Kidney glomerular epithelial cell (primary cell): Measurements from ENCODE around the gene ZMYND11.
A peak's percentile ranks its signal among the peaks of the same experiment; 100 is the strongest.
"Not testable (repeated sequence)": the region's sequence is repeated elsewhere in the genome, so short reads cannot be mapped to it uniquely, and the experiment has no call there.

ENCODE experiments used
- DNase-seq: peaks from one replicate; lab custom pipeline; 2025; lab: John Stamatoyannopoulos, UW

ZMYND11 gene

DNA sequence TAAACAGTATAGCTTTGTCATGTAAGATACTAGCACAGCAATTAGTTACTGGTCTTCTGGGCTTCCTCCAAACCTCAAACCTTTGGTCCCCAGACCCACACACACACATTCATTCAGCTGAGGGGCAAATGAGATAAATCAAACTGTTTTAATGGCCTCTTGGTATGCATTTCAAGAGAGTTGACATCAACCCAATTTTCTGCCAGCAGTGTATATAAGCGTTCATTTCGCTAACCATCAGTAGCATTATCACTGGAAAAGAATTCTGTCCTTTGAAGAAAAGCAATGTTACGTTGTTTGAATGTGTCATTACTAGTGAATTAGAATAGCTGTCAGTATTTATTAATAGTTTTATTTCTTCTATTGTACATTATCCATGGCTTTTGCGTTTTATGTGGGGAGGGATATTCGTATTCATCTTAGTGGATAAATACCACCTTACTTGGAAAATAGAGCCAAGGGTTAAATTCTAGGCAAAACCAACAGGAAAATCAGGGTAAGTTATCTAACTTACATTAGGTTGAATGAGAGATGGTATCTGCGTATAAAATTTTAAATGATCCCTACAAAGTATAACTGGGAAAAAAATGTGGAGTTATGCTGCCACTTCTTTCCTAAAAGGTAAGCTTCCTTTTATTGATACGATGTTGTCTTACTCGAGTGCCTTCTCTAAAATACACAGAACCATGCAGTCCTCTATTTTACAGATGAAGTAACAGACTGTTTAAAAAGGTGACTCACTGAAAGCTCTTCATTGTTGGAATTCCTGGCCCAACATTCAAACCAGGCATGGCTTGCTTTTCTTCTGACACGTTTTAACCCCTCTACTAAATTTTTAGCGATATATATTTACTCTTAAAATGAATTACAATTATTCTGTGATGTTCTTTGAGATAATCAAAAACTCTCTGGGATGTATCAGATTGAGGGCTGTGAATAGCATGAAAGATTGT, 2.0 kb upstream of the ZMYND11 start:
- peak; percentile 81 for DNase-seq

DNA sequence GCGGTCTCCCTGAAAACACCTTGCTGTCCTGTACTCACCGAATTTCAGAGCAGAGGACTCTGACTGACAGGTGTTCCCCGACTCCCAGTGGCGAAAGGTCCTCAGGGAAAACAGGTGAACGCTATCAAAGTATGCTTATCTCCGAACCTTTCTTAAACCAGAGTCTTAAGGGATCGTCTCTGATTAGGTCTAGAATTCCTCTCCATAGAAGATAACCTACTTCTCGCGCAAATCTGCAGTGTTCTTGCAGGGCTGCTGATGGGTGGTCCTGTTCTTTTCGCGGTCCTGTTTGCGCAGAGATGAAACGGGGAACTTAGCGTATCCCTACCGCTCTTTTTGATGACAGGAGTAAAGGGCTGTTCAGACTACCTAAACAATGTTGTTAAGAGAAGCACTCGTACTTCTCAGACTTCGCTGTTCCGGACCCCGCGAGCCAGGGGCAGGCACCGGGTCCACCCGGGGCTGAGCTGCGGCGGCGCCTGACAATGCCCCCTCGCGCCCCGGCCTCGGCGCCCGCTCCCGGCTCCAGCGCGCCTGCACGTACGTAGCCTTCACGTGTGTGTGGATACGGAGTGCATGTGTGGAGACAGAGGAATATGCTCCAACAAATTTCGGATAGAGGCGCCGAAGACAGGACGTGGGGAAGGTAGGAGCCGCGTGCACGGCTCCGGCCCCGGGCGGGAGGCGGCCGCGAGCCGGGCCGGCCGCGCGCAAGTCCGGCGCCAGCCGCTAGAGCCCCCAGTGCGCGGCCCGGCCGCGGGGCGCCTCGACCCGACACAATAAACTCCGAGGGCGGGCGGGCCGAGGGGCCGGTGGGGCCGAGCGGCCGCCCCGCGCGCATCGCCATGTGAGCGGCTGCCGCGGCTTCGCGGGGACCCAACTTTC, 766 bp upstream of the ZMYND11 start:
- no peak for DNase-seq

DNA sequence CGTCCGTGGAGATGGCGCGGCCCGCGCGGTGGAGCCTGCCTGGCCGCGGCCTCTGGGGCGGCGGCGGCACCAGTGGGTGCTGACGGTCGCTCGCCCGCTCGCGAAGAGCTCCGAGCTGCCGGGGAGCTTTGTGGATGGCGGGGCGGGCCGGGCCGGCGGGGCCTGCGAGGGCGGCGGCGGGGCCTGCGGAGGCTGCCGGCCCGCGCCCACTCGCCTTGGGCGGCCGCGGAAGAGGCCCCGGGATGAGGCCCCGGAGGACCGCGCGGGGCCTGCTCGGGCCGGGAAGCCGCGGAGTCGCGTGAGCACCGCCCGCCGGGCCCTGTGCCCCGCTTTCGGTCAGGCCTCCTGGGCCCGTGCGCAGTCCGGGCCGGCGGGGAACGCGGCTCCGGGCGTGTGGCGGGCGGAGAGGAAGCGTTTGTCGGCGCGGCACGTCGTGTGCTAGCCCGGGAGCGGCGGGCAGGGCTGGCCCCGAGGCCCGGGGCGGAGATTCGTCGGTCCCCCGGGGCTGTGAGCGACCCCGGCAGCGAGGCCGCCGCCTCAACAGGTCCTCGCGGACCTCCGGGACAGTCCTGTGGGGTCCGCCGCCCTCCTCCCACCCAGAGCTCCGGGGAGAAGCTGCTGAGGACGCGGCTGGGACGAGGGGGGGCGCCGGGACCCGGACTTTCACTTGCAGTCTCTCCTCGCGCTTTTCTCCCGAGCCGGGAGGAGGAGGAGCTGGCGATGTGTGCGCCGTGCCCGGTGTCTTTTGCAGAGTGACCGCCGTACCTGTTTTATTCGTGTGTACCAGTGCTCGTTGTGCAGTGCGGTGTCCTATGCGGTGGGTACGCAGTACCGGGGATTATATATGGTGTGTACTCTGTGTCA, 578 bp downstream of the ZMYND11 start:
- DNase-seq = no peak

DNA sequence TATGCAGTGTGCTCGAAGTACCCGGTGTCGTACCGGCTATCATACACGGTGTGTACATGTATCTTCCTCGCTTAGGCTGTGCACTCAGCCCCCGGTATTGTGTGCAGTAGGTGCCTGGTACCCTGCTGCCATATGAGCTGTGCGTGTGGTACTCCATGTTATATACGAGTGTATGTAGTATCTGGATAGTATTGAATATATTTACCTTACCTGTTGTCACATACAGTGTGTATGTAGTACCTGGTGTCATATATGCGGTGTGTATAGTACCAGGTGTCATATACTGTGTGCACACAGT, 1.2 kb downstream of the ZMYND11 start:
- no peak for DNase-seq

DNA sequence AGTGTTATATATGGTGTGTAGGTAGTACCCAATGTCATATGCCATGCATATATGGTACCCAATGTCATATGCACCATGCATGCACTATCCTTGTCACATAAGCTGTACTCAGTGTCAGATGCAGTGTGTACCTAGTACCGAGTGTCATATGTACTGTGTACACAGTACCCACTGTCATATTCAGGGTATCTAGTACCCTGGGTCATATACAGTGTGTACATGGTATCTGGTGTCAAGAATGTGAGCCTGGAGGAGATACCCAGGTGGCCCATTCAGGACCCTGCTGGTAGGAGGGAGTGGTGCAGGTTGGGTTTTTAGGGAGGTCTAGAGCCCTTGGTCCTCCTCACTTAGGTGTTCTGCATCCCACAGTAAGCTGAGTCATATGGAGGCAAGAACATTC, 1.8 kb downstream of the ZMYND11 start:
- no peak for DNase-seq

DNA sequence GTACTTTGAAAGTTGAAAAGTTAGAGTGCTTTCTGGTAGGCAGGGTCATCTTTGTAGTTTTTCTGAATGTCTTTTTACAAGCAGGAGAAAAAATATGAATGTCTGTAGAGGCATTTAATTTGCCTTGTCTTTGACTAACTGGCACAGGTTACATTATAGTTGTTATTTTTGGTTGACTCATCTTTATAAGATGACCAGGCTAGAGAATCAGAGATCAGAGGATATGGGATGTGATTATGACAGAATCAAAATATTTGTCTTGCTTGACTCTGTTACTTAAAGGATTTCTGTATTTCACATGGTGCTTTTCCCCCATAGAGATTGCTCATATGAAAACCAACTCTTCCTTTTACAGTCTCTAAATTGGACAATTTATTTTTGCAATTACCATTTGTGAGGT, 2.4 kb downstream of the ZMYND11 start:
- DNase-seq = peak; percentile 58

DNA sequence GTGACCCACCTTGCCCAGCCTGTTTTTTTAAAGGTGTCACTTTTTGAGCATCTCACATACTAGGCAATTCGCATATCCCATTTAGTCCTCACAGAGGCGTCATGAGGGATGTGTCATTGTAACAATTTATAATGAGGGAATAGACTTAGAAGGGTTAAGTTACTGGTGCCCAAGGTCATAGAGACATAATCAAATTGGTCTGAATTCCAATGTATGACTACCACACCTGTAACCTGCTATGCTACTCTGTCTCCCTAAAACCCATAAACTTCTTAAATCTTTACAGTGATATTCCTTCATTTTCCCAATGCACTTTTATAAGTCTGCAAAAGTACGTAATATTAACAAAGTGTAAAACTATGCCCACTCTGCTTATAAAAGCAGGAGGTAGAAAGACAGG, 7.1 kb downstream of the ZMYND11 start:
- DNase-seq = no peak

DNA sequence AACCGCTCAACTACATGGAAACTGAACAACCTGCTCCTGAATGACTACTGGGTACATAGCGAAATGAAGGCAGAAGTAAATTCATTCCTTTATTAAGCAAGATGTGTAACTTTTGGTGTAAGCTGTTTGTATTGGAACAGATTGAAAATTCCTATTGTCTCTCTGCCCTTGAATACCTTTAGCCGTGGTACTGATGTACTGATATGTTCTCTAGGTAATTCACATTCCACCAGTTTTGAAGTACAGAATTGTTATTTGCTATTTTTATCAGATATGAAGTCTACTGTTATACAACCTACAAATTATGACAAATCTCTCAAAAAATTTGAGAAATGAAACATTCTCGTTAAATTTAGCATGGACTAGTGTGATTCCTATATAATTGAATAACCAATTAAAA, 17.7 kb downstream of the ZMYND11 start:
- no peak for DNase-seq

DNA sequence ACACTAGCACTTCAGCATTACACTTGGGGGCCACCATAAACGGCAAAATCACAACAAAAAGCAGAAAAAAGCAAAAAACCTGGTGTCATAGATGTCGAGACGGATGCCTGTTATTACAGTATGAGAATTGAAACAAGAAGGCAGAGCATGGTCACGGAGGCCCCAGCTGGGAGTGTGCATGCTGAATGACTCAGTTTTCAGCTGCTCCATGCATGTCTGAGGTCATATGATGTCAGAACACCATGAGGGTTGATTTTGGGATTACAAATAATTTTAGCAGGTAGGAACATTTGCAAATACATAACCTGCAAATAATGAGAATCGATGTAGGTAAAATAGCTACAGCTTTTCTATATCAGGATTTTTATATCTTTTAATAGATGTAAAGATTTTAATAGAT, 19.1 kb downstream of the ZMYND11 start:
- no peak for DNase-seq

DNA sequence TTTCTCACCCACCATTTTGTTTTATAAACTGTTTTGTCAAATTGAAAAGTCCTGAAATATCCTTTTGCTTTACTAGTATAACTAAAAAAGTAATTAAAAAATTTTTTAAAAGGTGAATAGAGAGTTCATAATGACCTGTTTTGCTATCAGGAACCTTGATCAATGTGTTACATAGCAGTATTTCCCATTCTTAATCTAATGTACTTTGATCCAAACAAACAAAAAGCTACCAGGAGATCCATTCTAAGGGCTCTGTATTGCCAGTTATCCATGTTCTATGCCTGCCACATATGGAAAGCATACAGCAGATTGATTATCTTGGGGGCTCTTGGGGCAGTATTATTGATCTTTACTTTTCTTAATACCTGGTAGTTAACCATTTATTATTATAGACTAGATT, 32.1 kb downstream of the ZMYND11 start:
- DNase-seq = no peak

DNA sequence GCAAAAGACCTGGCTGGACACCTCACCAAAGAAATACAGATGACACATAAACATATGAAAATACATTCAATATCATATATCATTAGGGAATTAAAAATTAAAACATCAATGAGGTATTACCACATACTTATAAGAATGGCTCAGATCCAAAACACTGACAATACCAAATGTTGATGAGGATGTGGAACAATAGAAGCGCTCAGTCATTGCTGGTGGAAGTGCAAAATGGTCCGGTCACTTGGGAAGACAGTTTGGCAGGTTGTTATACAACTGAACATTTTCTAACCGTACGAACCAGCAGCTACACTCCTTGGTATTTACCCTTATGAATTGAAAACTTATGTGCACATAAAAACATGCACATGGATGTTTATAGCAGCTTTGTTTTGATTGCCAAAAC, 38.5 kb downstream of the ZMYND11 start:
- no peak for DNase-seq

DNA sequence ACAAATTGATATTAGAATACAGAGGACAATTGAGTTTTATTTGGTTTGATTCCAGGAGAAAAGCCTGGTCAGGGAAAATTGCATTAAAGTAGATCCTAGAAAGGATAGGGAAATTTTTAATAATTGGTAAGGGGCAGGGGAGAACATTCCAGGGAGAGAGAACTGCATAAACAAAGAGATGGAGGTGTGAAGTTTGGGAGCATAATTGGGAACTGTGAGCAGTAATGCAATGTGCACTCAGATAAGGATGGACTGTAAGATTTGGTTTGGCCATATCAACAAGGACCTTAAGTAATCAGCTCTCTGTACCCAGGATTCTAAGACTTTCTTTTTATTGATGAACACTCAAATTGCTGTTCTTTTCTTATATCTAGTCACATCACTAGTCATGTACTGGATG, 41.4 kb downstream of the ZMYND11 start:
- DNase-seq = no peak

DNA sequence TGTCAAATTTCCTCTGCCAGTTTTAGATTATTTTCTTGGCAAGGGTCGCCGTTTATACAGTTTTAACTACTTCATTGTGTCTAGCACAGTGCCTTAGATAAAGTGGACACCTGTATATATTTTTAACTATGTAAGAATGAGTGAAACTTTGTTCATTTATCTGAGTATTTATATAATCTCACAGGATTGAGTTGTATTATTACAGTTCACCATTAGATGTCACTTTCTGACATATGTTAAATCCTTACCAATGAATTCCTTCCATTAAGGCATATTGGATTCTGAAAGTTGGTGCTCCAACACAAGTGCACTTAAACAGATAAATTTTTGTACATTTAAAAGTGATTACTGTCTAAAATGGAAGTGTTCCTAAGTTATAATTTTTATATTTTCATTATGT, 43.0 kb downstream of the ZMYND11 start:
- no peak for DNase-seq

DNA sequence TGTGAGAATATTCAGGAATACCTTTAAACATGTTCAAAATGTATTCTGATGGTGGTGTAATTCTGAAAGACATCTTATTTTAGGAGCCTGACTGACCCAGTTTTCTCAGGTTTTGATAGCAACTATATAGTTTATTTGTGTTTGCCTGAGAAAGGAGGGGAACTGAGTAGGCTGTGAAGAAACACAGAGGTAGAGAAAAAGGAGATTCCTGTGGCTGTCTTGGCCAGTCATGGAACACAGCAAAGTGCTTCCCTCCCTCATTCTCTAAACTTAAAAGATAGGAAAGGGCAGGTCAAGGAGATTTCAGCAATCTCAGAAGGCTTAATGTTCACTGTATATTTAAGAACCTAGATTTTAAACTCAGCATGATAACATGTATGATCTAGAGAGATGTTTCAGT, 43.5 kb downstream of the ZMYND11 start:
- no peak for DNase-seq

DNA sequence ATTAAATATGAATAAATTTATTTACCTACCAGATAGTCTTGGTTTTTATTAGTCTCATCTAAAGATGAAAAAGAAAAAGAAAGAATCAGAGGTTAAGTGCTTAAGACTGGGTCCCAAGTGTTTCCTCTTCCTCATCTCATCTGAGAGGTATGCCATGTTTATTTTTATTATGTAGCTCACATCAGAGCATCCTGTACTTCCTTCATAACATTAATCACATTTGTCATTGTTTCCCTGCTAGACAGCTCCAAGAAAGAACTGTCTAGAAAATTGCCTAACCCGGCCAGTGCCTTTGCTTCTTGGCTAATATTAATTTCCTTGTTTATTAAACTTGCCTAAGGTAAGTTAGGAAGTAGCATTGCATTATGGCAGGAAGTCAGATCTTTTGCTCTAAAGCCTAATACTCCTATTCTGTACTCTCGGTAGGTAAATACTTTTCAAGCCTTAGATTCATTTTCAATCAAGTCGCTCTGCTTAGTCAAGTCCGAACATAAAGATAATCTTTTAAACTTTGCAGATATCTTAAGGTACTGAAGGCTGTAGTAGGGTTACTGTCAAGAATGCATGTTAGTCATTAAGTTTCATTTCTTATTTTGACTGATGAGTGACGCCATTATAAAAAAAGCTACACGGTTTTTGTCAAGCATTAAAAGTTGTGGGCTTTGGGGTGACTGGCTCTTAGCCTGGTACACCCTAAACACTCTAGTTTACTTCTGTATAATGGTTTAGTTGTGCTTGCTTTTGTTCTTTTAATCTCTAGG, 47.4 kb downstream of the ZMYND11 start:
- peak; percentile 34 for DNase-seq

DNA sequence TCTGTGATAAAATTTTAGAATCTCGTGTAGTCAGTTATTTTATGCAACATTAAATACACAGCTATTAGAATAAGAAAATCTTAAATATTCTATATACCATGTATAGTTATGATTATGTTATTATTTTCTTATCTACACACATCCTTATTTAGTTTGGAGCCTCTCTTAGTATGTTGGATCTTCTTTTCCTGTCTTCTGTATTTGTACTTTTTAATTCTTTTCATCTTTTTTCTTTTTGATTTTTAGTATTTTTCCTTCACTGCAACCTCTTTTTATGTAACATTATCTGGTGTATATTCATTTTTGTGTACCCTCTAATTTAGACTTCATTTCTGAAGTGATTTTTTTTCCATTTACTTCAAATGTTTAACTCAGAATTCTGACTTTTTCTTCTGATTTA, 48.9 kb downstream of the ZMYND11 start:
- DNase-seq = no peak

DNA sequence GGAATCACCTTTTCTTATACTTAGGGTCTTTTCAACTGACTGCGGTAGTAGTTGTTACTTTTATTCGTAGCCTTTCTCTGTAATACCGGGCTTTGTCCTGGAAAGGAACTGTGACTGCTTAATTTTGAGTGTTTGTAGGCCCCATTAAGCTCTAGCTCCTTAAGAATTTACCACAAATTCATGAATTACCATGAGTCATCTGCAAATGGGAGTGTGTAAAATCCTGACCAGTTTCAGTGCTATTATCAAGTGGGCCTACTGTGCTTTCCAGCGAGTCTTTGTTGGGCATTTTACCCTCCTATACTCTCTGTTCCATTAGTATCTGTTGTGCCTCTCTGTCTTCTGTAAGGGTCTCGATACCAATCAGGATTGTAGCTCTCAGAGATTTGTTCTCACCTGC, 49.7 kb downstream of the ZMYND11 start:
- no peak for DNase-seq

DNA sequence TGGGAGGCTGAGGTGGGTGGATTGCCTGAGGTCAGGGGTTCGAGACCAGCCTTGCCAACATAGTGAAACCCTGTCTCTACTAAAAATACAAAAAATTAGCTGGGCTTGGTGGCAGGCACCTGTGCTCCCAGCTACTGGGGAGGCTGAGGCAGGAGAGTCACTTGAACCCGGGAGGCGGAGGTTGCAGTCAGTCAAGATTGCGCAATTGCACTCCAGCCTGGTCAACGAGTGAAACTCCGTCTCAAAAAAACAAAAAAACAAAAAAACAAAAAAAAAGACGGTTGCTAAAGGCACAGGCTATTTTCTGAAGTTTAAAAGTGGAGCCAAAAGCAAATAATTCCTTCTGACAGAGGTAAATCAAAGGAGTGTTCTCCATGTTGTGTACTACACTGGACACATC, 50.3 kb downstream of the ZMYND11 start:
- DNase-seq = not testable (repeated sequence)

DNA sequence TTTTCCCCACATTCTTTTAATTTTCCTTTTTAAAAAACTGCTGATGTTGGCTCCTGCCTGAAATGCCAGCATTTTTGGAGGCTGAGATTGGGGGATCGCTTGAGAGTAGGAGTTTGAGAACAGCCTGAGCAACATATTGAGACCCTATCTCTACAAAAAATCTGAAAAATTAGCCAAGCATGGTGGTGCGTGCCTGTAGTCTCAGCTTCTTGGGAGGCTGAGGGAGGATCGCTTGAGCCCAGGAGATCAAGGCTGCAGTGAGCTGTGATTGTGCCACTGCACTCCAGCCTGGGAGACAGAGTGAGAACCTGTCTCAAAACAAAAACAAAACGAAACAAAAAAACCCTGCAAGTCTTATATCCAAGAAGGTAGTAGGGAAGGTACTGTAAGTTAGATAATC, 51.7 kb downstream of the ZMYND11 start:
- DNase-seq = no peak

DNA sequence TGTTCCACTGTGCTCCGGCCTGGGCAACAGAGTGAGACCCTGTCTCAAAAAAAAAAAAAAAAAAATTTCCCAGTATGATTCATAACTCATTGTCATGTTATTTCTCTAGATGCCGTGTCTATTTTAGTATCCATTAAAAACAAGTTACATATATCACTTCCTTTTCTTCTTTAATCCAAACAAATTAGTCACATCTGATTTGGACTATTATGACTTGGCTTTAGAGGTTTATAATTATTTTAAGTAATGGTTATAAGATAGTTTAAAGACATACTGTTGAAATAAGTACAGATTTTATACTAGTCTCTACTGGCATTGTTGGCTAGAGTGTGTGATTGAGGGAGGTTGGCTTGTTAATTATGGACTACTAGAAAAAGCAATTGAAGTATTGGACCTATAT, 53.3 kb downstream of the ZMYND11 start:
- no peak for DNase-seq

DNA sequence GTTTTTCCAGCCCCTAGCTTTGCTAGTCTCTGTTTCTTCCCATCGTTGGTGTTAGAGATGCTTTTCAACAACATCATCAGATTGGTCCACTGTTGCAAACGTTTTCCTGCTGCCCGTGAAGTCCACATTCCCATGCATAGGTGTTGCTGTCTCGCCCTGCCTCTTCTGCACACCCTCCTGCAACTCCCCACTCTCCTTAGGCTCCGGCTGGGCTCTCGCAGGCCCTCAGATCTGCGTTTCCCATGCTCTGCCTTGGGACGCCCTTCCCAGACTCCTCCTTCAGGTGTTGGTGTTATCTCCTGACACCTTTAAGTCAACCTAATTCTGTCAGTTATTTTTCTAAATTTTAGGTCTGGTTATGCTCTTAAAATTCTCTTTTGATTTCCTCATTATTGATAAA, 55.0 kb downstream of the ZMYND11 start:
- DNase-seq = no peak
